ENCODE results near the gene CD4. TPM values are rescaled to one million over a fixed set of nuclear protein-coding genes. Genes with fewer than 3 reads are reported as not detected.

Gene CD4
- polyA plus RNA-seq, 1 of the 3 experiments (the other 2 are of a cell fraction), result 0.02 TPM

DNA sequence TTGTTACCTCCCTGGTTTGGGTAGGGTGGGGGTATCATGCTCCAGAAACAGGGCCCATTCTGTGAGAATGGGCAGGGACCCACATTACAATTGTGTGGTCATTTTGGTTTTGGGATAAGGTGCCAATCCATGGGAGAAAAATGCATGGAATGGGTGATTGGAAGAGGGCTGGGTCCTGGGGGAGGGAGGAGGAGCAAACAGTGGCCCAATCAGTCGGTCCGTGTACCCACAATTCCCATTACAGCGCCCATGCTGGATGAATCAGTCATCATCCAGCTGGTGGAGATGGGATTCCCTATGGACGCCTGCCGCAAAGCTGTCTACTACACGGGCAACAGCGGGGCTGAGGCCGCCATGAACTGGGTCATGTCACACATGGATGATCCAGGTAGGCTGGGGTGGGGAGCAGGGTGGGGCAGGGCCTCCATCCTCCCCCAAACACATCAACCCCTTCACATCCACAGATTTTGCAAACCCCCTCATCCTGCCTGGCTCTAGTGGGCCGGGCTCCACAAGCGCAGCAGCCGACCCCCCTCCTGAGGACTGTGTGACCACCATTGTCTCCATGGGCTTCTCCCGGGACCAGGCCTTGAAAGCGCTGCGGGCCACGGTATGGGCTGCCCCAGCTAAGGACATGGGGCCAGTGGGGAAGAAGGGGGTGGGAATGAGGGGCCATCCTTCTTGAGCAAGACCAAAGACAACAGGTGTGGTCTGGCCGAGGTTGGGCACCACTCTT lies 74.4 kb downstream of the CD4 start:
- H4K20me1 ChIP-seq (ENCODE audit: insufficient read depth), result peaks cover 8% of the 10 kb centered on the region
- H3K27ac ChIP-seq (ENCODE audit: low read depth in 2 of 2, low read length in 1 of 2), result no peak overlapping the region
- H2AFZ ChIP-seq (ENCODE audit: low read depth), result no peak overlapping the region
- H3K9me2 ChIP-seq, result no peaks in the 10 kb centered on the region
- peaks cover 25 to 58% of the 10 kb centered on the region in 2 experiments for H3K36me3 ChIP-seq (replicated peaks in 1 of 2; ENCODE audit: control insufficient read depth in 1 of 2, insufficient read depth in 2 of 2, low read length in 1 of 2)
- peaks cover 8 to 11% of the 10 kb centered on the region in 2 experiments; a peak in 2 of 4 replicates for H3K4me1 ChIP-seq (ENCODE audit: control insufficient read depth in 1 of 2, insufficient read depth in 2 of 2, low read depth in 1 of 2, low read length in 1 of 2)
- H3K4me3 ChIP-seq (ENCODE audit: low read depth in 2 of 2, low read length in 1 of 2), result no peak overlapping the region
- peaks cover 7% of the 10 kb centered on the region for H3F3A ChIP-seq (replicated peaks; ENCODE audit: insufficient read depth)
- no peaks in the 10 kb centered on the region for H3K27me3 ChIP-seq (ENCODE audit: insufficient read depth)
- TF ChIP-seq, protein P1, sequence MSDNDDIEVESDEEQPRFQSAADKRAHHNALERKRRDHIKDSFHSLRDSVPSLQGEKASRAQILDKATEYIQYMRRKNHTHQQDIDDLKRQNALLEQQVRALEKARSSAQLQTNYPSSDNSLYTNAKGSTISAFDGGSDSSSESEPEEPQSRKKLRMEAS (IDR thresholded peaks at IDR 0.05; ENCODE audit: low read depth), result no peak
- TF ChIP-seq TCF12 (IDR thresholded peaks at IDR 0.05), result no peak
- no peak for TF ChIP-seq RFX5 (IDR thresholded peaks at IDR 0.05; ENCODE audit: low read length)
- no peak for TF ChIP-seq EP300 (IDR thresholded peaks at IDR 0.05; ENCODE audit: borderline replicate concordance in 1 of 2, low read depth in 1 of 2, low read length in 1 of 2)
- TF ChIP-seq, protein P2, sequence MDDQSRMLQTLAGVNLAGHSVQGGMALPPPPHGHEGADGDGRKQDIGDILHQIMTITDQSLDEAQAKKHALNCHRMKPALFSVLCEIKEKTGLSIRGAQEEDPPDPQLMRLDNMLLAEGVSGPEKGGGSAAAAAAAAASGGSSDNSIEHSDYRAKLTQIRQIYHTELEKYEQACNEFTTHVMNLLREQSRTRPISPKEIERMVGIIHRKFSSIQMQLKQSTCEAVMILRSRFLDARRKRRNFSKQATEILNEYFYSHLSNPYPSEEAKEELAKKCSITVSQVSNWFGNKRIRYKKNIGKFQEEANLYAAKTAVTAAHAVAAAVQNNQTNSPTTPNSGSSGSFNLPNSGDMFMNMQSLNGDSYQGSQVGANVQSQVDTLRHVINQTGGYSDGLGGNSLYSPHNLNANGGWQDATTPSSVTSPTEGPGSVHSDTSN (IDR thresholded peaks at IDR 0.05), result no peak
- no peak for TF ChIP-seq NRF1 (IDR thresholded peaks at IDR 0.05; ENCODE audit: low read depth, low read length)
- no peak for TF ChIP-seq POLR2AphosphoS5 (IDR thresholded peaks at IDR 0.05; ENCODE audit: low read depth, low read length)
- TF ChIP-seq, protein P3, sequence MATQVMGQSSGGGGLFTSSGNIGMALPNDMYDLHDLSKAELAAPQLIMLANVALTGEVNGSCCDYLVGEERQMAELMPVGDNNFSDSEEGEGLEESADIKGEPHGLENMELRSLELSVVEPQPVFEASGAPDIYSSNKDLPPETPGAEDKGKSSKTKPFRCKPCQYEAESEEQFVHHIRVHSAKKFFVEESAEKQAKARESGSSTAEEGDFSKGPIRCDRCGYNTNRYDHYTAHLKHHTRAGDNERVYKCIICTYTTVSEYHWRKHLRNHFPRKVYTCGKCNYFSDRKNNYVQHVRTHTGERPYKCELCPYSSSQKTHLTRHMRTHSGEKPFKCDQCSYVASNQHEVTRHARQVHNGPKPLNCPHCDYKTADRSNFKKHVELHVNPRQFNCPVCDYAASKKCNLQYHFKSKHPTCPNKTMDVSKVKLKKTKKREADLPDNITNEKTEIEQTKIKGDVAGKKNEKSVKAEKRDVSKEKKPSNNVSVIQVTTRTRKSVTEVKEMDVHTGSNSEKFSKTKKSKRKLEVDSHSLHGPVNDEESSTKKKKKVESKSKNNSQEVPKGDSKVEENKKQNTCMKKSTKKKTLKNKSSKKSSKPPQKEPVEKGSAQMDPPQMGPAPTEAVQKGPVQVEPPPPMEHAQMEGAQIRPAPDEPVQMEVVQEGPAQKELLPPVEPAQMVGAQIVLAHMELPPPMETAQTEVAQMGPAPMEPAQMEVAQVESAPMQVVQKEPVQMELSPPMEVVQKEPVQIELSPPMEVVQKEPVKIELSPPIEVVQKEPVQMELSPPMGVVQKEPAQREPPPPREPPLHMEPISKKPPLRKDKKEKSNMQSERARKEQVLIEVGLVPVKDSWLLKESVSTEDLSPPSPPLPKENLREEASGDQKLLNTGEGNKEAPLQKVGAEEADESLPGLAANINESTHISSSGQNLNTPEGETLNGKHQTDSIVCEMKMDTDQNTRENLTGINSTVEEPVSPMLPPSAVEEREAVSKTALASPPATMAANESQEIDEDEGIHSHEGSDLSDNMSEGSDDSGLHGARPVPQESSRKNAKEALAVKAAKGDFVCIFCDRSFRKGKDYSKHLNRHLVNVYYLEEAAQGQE (IDR thresholded peaks at IDR 0.05; ENCODE audit: low read depth, low read length), result no peak
- TF ChIP-seq NFIC (IDR thresholded peaks at IDR 0.05; ENCODE audit: borderline replicate concordance), result no peak
- no peak for TF ChIP-seq FOXM1 (IDR thresholded peaks at IDR 0.05; ENCODE audit: low read depth)
- TF ChIP-seq YY1 (IDR thresholded peaks at IDR 0.05; ENCODE audit: low read depth), result no peak
- no peak for TF ChIP-seq EZH2phosphoT487 (IDR thresholded peaks at IDR 0.05; ENCODE audit: borderline replicate concordance, low read depth)
- no peak for TF ChIP-seq RAD21 (IDR thresholded peaks at IDR 0.05; ENCODE audit: low read length)
- TF ChIP-seq, protein P4, sequence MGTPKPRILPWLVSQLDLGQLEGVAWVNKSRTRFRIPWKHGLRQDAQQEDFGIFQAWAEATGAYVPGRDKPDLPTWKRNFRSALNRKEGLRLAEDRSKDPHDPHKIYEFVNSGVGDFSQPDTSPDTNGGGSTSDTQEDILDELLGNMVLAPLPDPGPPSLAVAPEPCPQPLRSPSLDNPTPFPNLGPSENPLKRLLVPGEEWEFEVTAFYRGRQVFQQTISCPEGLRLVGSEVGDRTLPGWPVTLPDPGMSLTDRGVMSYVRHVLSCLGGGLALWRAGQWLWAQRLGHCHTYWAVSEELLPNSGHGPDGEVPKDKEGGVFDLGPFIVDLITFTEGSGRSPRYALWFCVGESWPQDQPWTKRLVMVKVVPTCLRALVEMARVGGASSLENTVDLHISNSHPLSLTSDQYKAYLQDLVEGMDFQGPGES (IDR thresholded peaks at IDR 0.05; ENCODE audit: low read depth, low read length), result no peak
- no peak for TF ChIP-seq CHD2 (IDR thresholded peaks at IDR 0.05; ENCODE audit: low read length, partially characterized antibody)
- TF ChIP-seq, protein P5, sequence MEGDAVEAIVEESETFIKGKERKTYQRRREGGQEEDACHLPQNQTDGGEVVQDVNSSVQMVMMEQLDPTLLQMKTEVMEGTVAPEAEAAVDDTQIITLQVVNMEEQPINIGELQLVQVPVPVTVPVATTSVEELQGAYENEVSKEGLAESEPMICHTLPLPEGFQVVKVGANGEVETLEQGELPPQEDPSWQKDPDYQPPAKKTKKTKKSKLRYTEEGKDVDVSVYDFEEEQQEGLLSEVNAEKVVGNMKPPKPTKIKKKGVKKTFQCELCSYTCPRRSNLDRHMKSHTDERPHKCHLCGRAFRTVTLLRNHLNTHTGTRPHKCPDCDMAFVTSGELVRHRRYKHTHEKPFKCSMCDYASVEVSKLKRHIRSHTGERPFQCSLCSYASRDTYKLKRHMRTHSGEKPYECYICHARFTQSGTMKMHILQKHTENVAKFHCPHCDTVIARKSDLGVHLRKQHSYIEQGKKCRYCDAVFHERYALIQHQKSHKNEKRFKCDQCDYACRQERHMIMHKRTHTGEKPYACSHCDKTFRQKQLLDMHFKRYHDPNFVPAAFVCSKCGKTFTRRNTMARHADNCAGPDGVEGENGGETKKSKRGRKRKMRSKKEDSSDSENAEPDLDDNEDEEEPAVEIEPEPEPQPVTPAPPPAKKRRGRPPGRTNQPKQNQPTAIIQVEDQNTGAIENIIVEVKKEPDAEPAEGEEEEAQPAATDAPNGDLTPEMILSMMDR (IDR thresholded peaks at IDR 0.05), result no peak
- TF ChIP-seq, protein P6, sequence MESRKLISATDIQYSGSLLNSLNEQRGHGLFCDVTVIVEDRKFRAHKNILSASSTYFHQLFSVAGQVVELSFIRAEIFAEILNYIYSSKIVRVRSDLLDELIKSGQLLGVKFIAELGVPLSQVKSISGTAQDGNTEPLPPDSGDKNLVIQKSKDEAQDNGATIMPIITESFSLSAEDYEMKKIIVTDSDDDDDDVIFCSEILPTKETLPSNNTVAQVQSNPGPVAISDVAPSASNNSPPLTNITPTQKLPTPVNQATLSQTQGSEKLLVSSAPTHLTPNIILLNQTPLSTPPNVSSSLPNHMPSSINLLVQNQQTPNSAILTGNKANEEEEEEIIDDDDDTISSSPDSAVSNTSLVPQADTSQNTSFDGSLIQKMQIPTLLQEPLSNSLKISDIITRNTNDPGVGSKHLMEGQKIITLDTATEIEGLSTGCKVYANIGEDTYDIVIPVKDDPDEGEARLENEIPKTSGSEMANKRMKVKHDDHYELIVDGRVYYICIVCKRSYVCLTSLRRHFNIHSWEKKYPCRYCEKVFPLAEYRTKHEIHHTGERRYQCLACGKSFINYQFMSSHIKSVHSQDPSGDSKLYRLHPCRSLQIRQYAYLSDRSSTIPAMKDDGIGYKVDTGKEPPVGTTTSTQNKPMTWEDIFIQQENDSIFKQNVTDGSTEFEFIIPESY (IDR thresholded peaks at IDR 0.05; ENCODE audit: borderline replicate concordance, low read depth), result no peak
- TF ChIP-seq JUND (IDR thresholded peaks at IDR 0.05), result no peak
- POLR2A ChIA-PET, result interaction anchor here (1.9 to 5.9 kb wide), 2 partner anchors 8 to 12 kb away, joined by 4 to 57 read pairs; partner anchors contain the start of genes CDCA3 and USP5
- H3K4me2 ChIP-seq, result no peak overlapping the region
- no peaks in the 10 kb centered on the region for H3K9me3 ChIP-seq
- 95% methylated on average over 11 of the region's 16 CpGs for WGBS (ENCODE audit: low lambda C conversion rate)
- H3K9ac ChIP-seq, result no peak overlapping the region
- peaks cover 14% of the 10 kb centered on the region for H3K79me2 ChIP-seq (ENCODE audit: insufficient read depth)
- CTCF ChIA-PET, result interaction anchor here (2.7 to 10.9 kb wide), 3 partner anchors 9 to 29 kb away, joined by 15 to 164 read pairs (median 122); partner anchors contain the start of genes CDCA3, SPSB2 and USP5
- DNase-seq, result no peak
